ENCODE results near the gene PHACTR4.
A peak's percentile ranks its signal among the peaks of the same experiment; 100 is the strongest.

The PHACTR4 gene

DNA sequence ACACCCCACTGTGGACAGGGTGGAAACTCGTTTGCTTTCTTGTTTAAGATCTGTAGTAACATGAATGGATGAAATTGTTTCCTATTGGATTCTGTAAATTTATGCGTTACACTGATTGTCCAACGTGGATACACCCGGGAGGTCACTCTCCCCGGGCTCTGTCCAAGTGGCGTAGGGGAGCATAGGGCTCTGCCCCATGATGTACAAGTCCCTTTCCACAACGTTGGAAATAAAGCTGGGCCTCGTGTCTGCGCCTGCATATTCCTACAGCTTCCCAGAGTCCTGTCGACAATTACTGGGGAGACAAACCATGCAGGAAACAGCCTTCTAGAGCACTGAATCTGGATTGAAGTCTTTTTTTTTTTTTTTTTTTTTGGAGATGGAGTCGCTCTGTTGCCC, 137.7 kb downstream of the PHACTR4 start:
- Histone ChIP-seq H3K27me3 (ENCODE audit: control insufficient read depth, low read length) (no peaks in the 10 kb centered on the region; the same call in 1 of the 2 replicates), H3K36me3 (ENCODE audit: control insufficient read depth, low read length) (peaks cover 67% of the 10 kb centered on the region), H4K20me1 (ENCODE audit: control insufficient read depth, insufficient read depth, low read depth, low read length) (no peaks in the 10 kb centered on the region), H3K79me2 (ENCODE audit: control insufficient read depth, low read length) (peaks cover 47% of the 10 kb centered on the region), H3K4me2 (ENCODE audit: low read length) (peak overlapping the region; percentile 88), H3K9me3 (ENCODE audit: control insufficient read depth, insufficient read depth, low read length) (no peaks in the 10 kb centered on the region), H3K27ac (ENCODE audit: low read depth, low read length) (peak overlapping the region; percentile 93), H3F3A (ENCODE audit: control insufficient read depth, insufficient read depth) (peaks cover 82% of the 10 kb centered on the region), H3K9me2 (replicated peaks; ENCODE audit: control insufficient read depth, low read length) (no peaks in the 10 kb centered on the region), H3K4me3 (ENCODE audit: low read length) (peak overlapping the region; percentile 97), H3K4me1 (ENCODE audit: control insufficient read depth, low read length) (peaks cover 55% of the 10 kb centered on the region)
- TF ChIP-seq EZH2phosphoT487 (IDR thresholded peaks at IDR 0.05; ENCODE audit: borderline replicate concordance, low read length): no peak
- TF ChIP-seq CTCF (IDR thresholded peaks at IDR 0.05; ENCODE audit: low read depth, low read length, poor library complexity, severe bottlenecking): no peak

GRCh38 chr1:28507646-28508434, 138.3 kb downstream of the PHACTR4 start:
- H3K4me2 ChIP-seq (ENCODE audit: low read length): peak overlapping the region; percentile 88
- TF ChIP-seq CTCF (IDR thresholded peaks at IDR 0.05; ENCODE audit: low read depth, low read length, poor library complexity, severe bottlenecking) (no peak), EZH2phosphoT487 (IDR thresholded peaks at IDR 0.05; ENCODE audit: borderline replicate concordance, low read length) (no peak)
- peaks cover 61% of the 10 kb centered on the region for H3K4me1 ChIP-seq (ENCODE audit: control insufficient read depth, low read length)
- H3K9me3 ChIP-seq (ENCODE audit: control insufficient read depth, insufficient read depth, low read length): no peaks in the 10 kb centered on the region
- H3F3A ChIP-seq (ENCODE audit: control insufficient read depth, insufficient read depth): peaks cover 86% of the 10 kb centered on the region
- H3K27me3 ChIP-seq (ENCODE audit: control insufficient read depth, low read length): no peaks in the 10 kb centered on the region; the same call in 1 of the 2 replicates
- peak overlapping the region; percentile 93 for H3K27ac ChIP-seq (ENCODE audit: low read depth, low read length)
- no peaks in the 10 kb centered on the region for H4K20me1 ChIP-seq (ENCODE audit: control insufficient read depth, insufficient read depth, low read depth, low read length)
- peaks cover 73% of the 10 kb centered on the region for H3K36me3 ChIP-seq (ENCODE audit: control insufficient read depth, low read length)
- no peaks in the 10 kb centered on the region for H3K9me2 ChIP-seq (replicated peaks; ENCODE audit: control insufficient read depth, low read length)
- H3K79me2 ChIP-seq (ENCODE audit: control insufficient read depth, low read length): peaks cover 47% of the 10 kb centered on the region
- H3K4me3 ChIP-seq (ENCODE audit: low read length): peak overlapping the region; percentile 97

GRCh38 chr1:28508435-28508754, 138.9 kb downstream of the PHACTR4 start:
- Histone ChIP-seq H3K4me3 (ENCODE audit: low read length) (peak overlapping the region; percentile 97), H3K36me3 (ENCODE audit: control insufficient read depth, low read length) (peaks cover 78% of the 10 kb centered on the region), H3K4me2 (ENCODE audit: low read length) (peak overlapping the region; percentile 88), H3K9me2 (replicated peaks; ENCODE audit: control insufficient read depth, low read length) (no peaks in the 10 kb centered on the region), H3K4me1 (ENCODE audit: control insufficient read depth, low read length) (peaks cover 66% of the 10 kb centered on the region), H3F3A (ENCODE audit: control insufficient read depth, insufficient read depth) (peaks cover 85% of the 10 kb centered on the region), H3K9me3 (ENCODE audit: control insufficient read depth, insufficient read depth, low read length) (no peaks in the 10 kb centered on the region), H3K27ac (ENCODE audit: low read depth, low read length) (peak overlapping the region; percentile 93), H4K20me1 (ENCODE audit: control insufficient read depth, insufficient read depth, low read depth, low read length) (no peaks in the 10 kb centered on the region), H3K27me3 (ENCODE audit: control insufficient read depth, low read length) (no peaks in the 10 kb centered on the region; the same call in 1 of the 2 replicates), H3K79me2 (ENCODE audit: control insufficient read depth, low read length) (peaks cover 47% of the 10 kb centered on the region)
- TF ChIP-seq EZH2phosphoT487 (IDR thresholded peaks at IDR 0.05; ENCODE audit: borderline replicate concordance, low read length) (no peak), CTCF (IDR thresholded peaks at IDR 0.05; ENCODE audit: low read depth, low read length, poor library complexity, severe bottlenecking) (no peak)

Measured in DOHH2 (cell line).